Tibial artery (tissue), 4 donors: ENCODE data around the gene BASP1.
A peak's percentile ranks its signal among the peaks of the same experiment; 100 is the strongest.
"Not testable (repeated sequence)": the region's sequence is repeated elsewhere in the genome, so short reads cannot be mapped to it uniquely, and the experiment has no call there.

Experiments used
- DNase-seq, 2 donors: peaks; one replicate each; pipeline ENCODE4 v3.0.0-alpha.2; 2019
- H3K27ac ChIP-seq, 2 donors: fragments of 200-600 bp; sonication (generic) in 1 of 2; 1 replicate in 1 of 2; 2 replicates in 1 of 2; pipeline ENCODE4 v1.5.1; 2018 to 2019; ENCODE audit warnings: mild to moderate bottlenecking in 1 of 2
- H3K27me3 ChIP-seq, 2 donors: fragments of 200-600 bp; sonication (generic) in 1 of 2; one replicate each; pipeline versions ENCODE4 v1.5.1 to v1.6.0; 2016 to 2019
- H3K36me3 ChIP-seq, 3 donors: fragments of 200-600 bp; sonication (generic) in 2 of 3; one replicate each; pipeline ENCODE4 v1.5.1; 2016 to 2019; ENCODE audit warnings: mild to moderate bottlenecking in 2 of 3
- H3K4me1 ChIP-seq, 4 donors: fragments of 200-600 bp; sonication (generic) in 2 of 4; 1 replicate in 3 of 4; 2 replicates in 1 of 4; pipeline ENCODE4 v1.5.1; 2016 to 2019
- H3K4me3 ChIP-seq, 2 donors: fragments of 200-600 bp; sonication (generic) in 1 of 2; 1 replicate in 1 of 2; 2 replicates in 1 of 2; pipeline ENCODE4 v1.5.1; 2018 to 2019; ENCODE audit warnings: mild to moderate bottlenecking in 2 of 2
- H3K9me3 ChIP-seq, 3 donors: fragments of 200-600 bp; sonication (generic) in 1 of 3; one replicate each; pipeline ENCODE4 v1.5.1; 2016 to 2019
- CTCF ChIP-seq, 2 experiments: fragments of 200-600 bp in 1 of 2; fragments of 450-650 bp in 1 of 2; IDR thresholded peaks; one replicate each; pipeline ENCODE4 v1.5.1; 2017 to 2019; ENCODE audit warnings: antibody characterized with exemption in 2 of 2, mild to moderate bottlenecking in 1 of 2, moderate library complexity in 1 of 2
- intact Hi-C: fragments of 100-400 bp; cut with DNase I; formaldehyde crosslinking; loops from one replicate; pipeline ENCODE4 v1.15.0; 2023; ENCODE audit warnings: low total_unique reads

BASP1 gene

GRCh38 chr5:17302604-17303003 lies 85.2 kb downstream of the BASP1 start:
- no peaks in the 10 kb centered on the region for H3K36me3 ChIP-seq
- no peaks in the 10 kb centered on the region for H3K27me3 ChIP-seq
- H3K27ac ChIP-seq, result peak overlapping the region; percentile 34 to 72
- peak; percentile 28 to 84 for DNase-seq
- H3K9me3 ChIP-seq, result no peaks in the 10 kb centered on the region
- H3K4me3 ChIP-seq, result no peak overlapping the region
- no peak for TF ChIP-seq CTCF (IDR thresholded peaks at IDR 0.05)
- intact Hi-C loops, result no loop called here
- peaks cover 0 to 49% (median 25%) of the 10 kb centered on the region in 4 donors for H3K4me1 ChIP-seq

- Histone ChIP-seq H3K36me3 (no peaks in the 10 kb centered on the region), H3K27me3 (no peaks in the 10 kb centered on the region), H3K9me3 (no peaks in the 10 kb centered on the region), H3K4me3 (no peak overlapping the region), H3K4me1 (peaks cover 0 to 49% (median 25%) of the 10 kb centered on the region in 4 donors), H3K27ac (peak overlapping the region; percentile 65 to 72)
- intact Hi-C loops, result no loop called here
- no peak for TF ChIP-seq CTCF (IDR thresholded peaks at IDR 0.05)
- DNase-seq, result no peak
Measured at GRCh38 chr5:17304282-17304681, 86.9 kb downstream of the BASP1 start.

- Histone ChIP-seq H3K4me3 (no peak overlapping the region), H3K27me3 (no peaks in the 10 kb centered on the region), H3K27ac (peak overlapping the region; percentile 65 to 72), H3K9me3 (no peaks in the 10 kb centered on the region), H3K36me3 (no peaks in the 10 kb centered on the region), H3K4me1 (peaks cover 0 to 49% (median 25%) of the 10 kb centered on the region in 4 donors)
- intact Hi-C loops, result no loop called here
- no peak for DNase-seq
- no peak for TF ChIP-seq CTCF (IDR thresholded peaks at IDR 0.05)
Measured at GRCh38 chr5:17305017-17305416, 87.6 kb downstream of the BASP1 start.

GRCh38 chr5:17305964-17306725 lies 88.7 kb downstream of the BASP1 start:
- Histone ChIP-seq H3K9me3 (no peaks in the 10 kb centered on the region), H3K4me1 (peaks cover 0 to 49% (median 25%) of the 10 kb centered on the region in 4 donors), H3K36me3 (no peaks in the 10 kb centered on the region), H3K27me3 (no peaks in the 10 kb centered on the region), H3K27ac (peak overlapping the region; percentile 65 to 72), H3K4me3 (no peak overlapping the region)
- peak; percentile 60 to 87 for DNase-seq
- TF ChIP-seq CTCF (IDR thresholded peaks at IDR 0.05), result no peak
- intact Hi-C loops, result no loop called here

- H3K4me1 ChIP-seq, result peaks cover 0 to 49% (median 25%) of the 10 kb centered on the region in 4 donors
- H3K4me3 ChIP-seq, result no peak overlapping the region
- peak overlapping the region; percentile 65 to 72 for H3K27ac ChIP-seq
- no peaks in the 10 kb centered on the region for H3K36me3 ChIP-seq
- intact Hi-C loops, result no loop called here
- no peak for DNase-seq
- no peak for TF ChIP-seq CTCF (IDR thresholded peaks at IDR 0.05)
- no peaks in the 10 kb centered on the region for H3K9me3 ChIP-seq
- H3K27me3 ChIP-seq, result no peaks in the 10 kb centered on the region
Measured at GRCh38 chr5:17306726-17307091, 89.3 kb downstream of the BASP1 start.

GRCh38 chr5:17307440-17307839 lies 90.0 kb downstream of the BASP1 start:
- H3K36me3 ChIP-seq, H3K27ac ChIP-seq, H3K27me3 ChIP-seq, H3K4me3 ChIP-seq, DNase-seq, intact Hi-C loops, H3K9me3 ChIP-seq: not testable (repeated sequence)
- H3K4me1 ChIP-seq, result peaks cover 0 to 41% (median 22%) of the 10 kb centered on the region in 4 donors
